Measurements from ENCODE around the gene KCTD6. TPM values are rescaled to one million over a fixed set of nuclear protein-coding genes. Genes with fewer than 3 reads are reported as not detected.
A peak's percentile ranks its signal among the peaks of the same experiment; 100 is the strongest.

Gene KCTD6
- polyA plus RNA-seq, 1 of the 3 experiments (the other 2 are of a cell fraction) = 7.8 TPM

- TF ChIP-seq, protein P1, sequence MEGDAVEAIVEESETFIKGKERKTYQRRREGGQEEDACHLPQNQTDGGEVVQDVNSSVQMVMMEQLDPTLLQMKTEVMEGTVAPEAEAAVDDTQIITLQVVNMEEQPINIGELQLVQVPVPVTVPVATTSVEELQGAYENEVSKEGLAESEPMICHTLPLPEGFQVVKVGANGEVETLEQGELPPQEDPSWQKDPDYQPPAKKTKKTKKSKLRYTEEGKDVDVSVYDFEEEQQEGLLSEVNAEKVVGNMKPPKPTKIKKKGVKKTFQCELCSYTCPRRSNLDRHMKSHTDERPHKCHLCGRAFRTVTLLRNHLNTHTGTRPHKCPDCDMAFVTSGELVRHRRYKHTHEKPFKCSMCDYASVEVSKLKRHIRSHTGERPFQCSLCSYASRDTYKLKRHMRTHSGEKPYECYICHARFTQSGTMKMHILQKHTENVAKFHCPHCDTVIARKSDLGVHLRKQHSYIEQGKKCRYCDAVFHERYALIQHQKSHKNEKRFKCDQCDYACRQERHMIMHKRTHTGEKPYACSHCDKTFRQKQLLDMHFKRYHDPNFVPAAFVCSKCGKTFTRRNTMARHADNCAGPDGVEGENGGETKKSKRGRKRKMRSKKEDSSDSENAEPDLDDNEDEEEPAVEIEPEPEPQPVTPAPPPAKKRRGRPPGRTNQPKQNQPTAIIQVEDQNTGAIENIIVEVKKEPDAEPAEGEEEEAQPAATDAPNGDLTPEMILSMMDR (IDR thresholded peaks at IDR 0.05) = no peak
- TF ChIP-seq SMC3 (IDR thresholded peaks at IDR 0.05; ENCODE audit: low read depth, low read length) = no peak
- no peak for TF ChIP-seq USF2 (IDR thresholded peaks at IDR 0.05; ENCODE audit: borderline replicate concordance, low read depth, low read length)
- no peak for TF ChIP-seq NFIC (IDR thresholded peaks at IDR 0.05; ENCODE audit: borderline replicate concordance)
- no peak for TF ChIP-seq ELF1 (IDR thresholded peaks at IDR 0.05)
- no peak for TF ChIP-seq EZH2phosphoT487 (IDR thresholded peaks at IDR 0.05; ENCODE audit: borderline replicate concordance, low read depth)
Measured at GRCh38 chr3:58480309-58480708, 11.6 kb upstream of the KCTD6 start (continued).

DNA sequence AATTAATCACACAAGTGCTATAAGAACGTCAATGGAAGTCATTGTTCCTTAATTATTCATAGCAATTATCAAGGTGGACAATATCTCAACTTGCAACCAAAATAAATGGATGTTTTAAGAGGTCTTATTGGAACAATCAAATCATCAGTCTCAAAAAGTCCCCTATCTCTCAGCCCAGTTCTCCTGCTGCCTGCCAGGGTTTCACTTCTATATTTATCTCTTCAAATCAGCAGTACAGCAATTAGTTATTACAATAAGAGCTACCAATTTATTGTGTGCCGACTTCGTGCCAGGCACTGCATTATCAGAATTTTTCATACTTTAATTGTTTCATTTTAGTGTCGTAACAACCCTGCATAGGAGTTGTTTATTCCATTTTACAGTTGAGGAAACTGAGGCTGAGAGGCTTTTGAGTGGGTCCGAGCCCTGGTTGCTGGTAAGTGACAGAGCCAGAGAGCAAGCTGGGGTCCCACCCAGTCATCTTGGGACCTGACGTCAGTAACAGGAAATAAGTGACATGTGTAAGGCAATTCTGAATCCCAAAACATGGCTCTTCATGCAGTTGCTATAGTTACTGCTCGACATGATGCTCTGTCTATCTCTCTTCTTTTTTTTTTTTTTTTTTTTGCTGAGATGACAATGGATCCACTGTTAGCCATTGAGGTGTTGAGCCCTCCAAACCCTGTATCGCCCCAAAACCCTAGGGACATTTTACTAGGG lies 8.8 kb upstream of the KCTD6 start:
- no peak for TF ChIP-seq PBX3 (IDR thresholded peaks at IDR 0.05)
- TF ChIP-seq SIN3A (IDR thresholded peaks at IDR 0.05; ENCODE audit: borderline replicate concordance, low read depth, low read length) = no peak
- TF ChIP-seq USF2 (IDR thresholded peaks at IDR 0.05; ENCODE audit: borderline replicate concordance, low read depth, low read length) = no peak
- no peak for TF ChIP-seq EP300 (IDR thresholded peaks at IDR 0.05; ENCODE audit: borderline replicate concordance in 1 of 2, low read depth in 1 of 2, low read length in 1 of 2)
- TF ChIP-seq, protein P1 (IDR thresholded peaks at IDR 0.05) = no peak
- no peak for TF ChIP-seq MEF2A (IDR thresholded peaks at IDR 0.05; ENCODE audit: borderline replicate concordance, low read depth)
- TF ChIP-seq GATA2 (CRISPR knock-in tag; IDR thresholded peaks at IDR 0.05) = no peak
- TF ChIP-seq RFX5 (IDR thresholded peaks at IDR 0.05; ENCODE audit: low read length) = no peak
- TF ChIP-seq TCF12 (IDR thresholded peaks at IDR 0.05) = no peak
- TF ChIP-seq YY1 (IDR thresholded peaks at IDR 0.05; ENCODE audit: low read depth) = no peak
- TF ChIP-seq MXI1 (IDR thresholded peaks at IDR 0.05; ENCODE audit: low read depth, low read length) = no peak
- no peak for TF ChIP-seq ELF1 (IDR thresholded peaks at IDR 0.05)
- TF ChIP-seq, protein P2, sequence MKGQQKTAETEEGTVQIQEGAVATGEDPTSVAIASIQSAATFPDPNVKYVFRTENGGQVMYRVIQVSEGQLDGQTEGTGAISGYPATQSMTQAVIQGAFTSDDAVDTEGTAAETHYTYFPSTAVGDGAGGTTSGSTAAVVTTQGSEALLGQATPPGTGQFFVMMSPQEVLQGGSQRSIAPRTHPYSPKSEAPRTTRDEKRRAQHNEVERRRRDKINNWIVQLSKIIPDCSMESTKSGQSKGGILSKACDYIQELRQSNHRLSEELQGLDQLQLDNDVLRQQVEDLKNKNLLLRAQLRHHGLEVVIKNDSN (IDR thresholded peaks at IDR 0.05; ENCODE audit: borderline replicate concordance, low read depth) = no peak
- POLR2A ChIA-PET = no interaction called here
- CTCF ChIA-PET = interaction anchor here (0.8 to 1.0 kb wide), 2 partner anchors 14 to 68 kb away, joined by 3 read pairs; no protein-coding TSS in a partner anchor

More for the DNA sequence above, 8.8 kb upstream of the KCTD6 start:
- 36% methylated on average over 8 of the region's 8 CpGs for WGBS (ENCODE audit: low lambda C conversion rate)
- H3K36me3 ChIP-seq (replicated peaks in 1 of 2; ENCODE audit: control insufficient read depth in 1 of 2, insufficient read depth in 2 of 2, low read length in 1 of 2) = no peaks in the 10 kb centered on the region
- H3K79me2 ChIP-seq (ENCODE audit: insufficient read depth) = no peaks in the 10 kb centered on the region
- no peaks in the 10 kb centered on the region for H3K27me3 ChIP-seq (ENCODE audit: insufficient read depth)
- no peaks in the 10 kb centered on the region for H3K9me2 ChIP-seq
- H3K4me2 ChIP-seq = no peak overlapping the region
- peaks cover 4% of the 10 kb centered on the region; the same call in 1 of the 2 replicates for H3K9me3 ChIP-seq
- H2AFZ ChIP-seq (ENCODE audit: low read depth) = no peak overlapping the region
- no peak overlapping the region for H3K27ac ChIP-seq (ENCODE audit: low read depth in 2 of 2, low read length in 1 of 2)
- DNase-seq = peak; percentile 41
- no peak overlapping the region for H3K9ac ChIP-seq
- peaks cover 0 to 6% of the 10 kb centered on the region in 2 experiments; a peak in 2 of 4 replicates for H3K4me1 ChIP-seq (ENCODE audit: control insufficient read depth in 1 of 2, insufficient read depth in 2 of 2, low read depth in 1 of 2, low read length in 1 of 2)
- no peak overlapping the region for H3K4me3 ChIP-seq (ENCODE audit: low read depth in 2 of 2, low read length in 1 of 2)
- no peaks in the 10 kb centered on the region for H4K20me1 ChIP-seq (ENCODE audit: insufficient read depth)
- H3F3A ChIP-seq (replicated peaks; ENCODE audit: insufficient read depth) = no peaks in the 10 kb centered on the region

Measured in SK-N-SH (cell line).